ENCODE results near the gene RAP1GAP2. TPM values are rescaled to one million over a fixed set of nuclear protein-coding genes. Genes with fewer than 3 reads are reported as not detected.
"Not testable (repeated sequence)": the region's sequence is repeated elsewhere in the genome, so short reads cannot be mapped to it uniquely, and the experiment has no call there.

RAP1GAP2 gene
- total RNA-seq, 1 donor from 2014 or later, result 17.0 TPM

GRCh38 chr17:2777242-2777867 lies 18.9 kb upstream of the RAP1GAP2 start:
- H3K36me3 ChIP-seq, result no peaks in the 10 kb centered on the region
- no peak overlapping the region for H3K27ac ChIP-seq
- ATAC-seq (no peak), DNase-seq (no peak)
- no peak for TF ChIP-seq CTCF (IDR thresholded peaks at IDR 0.05)
- H3K9me3 ChIP-seq, result no peaks in the 10 kb centered on the region
- H3K27me3 ChIP-seq (ENCODE audit: low read depth), result peaks cover 61% of the 10 kb centered on the region
- intact Hi-C loops (cut with DNase I), result no loop called here
- H3K4me3 ChIP-seq, result no peak overlapping the region
- H3K4me1 ChIP-seq, result no peaks in the 10 kb centered on the region

GRCh38 chr17:2778489-2778888 lies 17.7 kb upstream of the RAP1GAP2 start:
- Histone ChIP-seq H3K9me3 (no peaks in the 10 kb centered on the region), H3K4me3 (no peak overlapping the region), H3K36me3 (no peaks in the 10 kb centered on the region), H3K27ac (no peak overlapping the region), H3K27me3 (ENCODE audit: low read depth) (peaks cover 56% of the 10 kb centered on the region), H3K4me1 (no peaks in the 10 kb centered on the region)
- no peak for ATAC-seq
- no peak for TF ChIP-seq CTCF (IDR thresholded peaks at IDR 0.05)
- no peak for DNase-seq
- intact Hi-C loops (cut with DNase I), result no loop called here

GRCh38 chr17:2779545-2779944 lies 16.7 kb upstream of the RAP1GAP2 start:
- no peak overlapping the region for H3K4me3 ChIP-seq
- no peak overlapping the region for H3K27ac ChIP-seq
- no peaks in the 10 kb centered on the region for H3K9me3 ChIP-seq
- peaks cover 46% of the 10 kb centered on the region for H3K27me3 ChIP-seq (ENCODE audit: low read depth)
- DNase-seq (no peak), ATAC-seq (no peak)
- no peaks in the 10 kb centered on the region for H3K4me1 ChIP-seq
- intact Hi-C loops (cut with DNase I), result no loop called here
- H3K36me3 ChIP-seq, result no peaks in the 10 kb centered on the region
- no peak for TF ChIP-seq CTCF (IDR thresholded peaks at IDR 0.05)

- Histone ChIP-seq H3K9me3 (no peaks in the 10 kb centered on the region), H3K27ac (no peak overlapping the region), H3K4me3 (no peak overlapping the region), H3K36me3 (no peaks in the 10 kb centered on the region), H3K4me1 (no peaks in the 10 kb centered on the region), H3K27me3 (ENCODE audit: low read depth) (peaks cover 42% of the 10 kb centered on the region)
- intact Hi-C loops (cut with DNase I), result no loop called here
- no peak for TF ChIP-seq CTCF (IDR thresholded peaks at IDR 0.05)
- ATAC-seq, result no peak
- no peak for DNase-seq
Observed at GRCh38 chr17:2780256-2780655, 16.0 kb upstream of the RAP1GAP2 start.

- no peak overlapping the region for H3K4me3 ChIP-seq
- no peak for ATAC-seq
- TF ChIP-seq CTCF (IDR thresholded peaks at IDR 0.05), result no peak
- peaks cover 34% of the 10 kb centered on the region for H3K27me3 ChIP-seq (ENCODE audit: low read depth)
- H3K27ac ChIP-seq, result no peak overlapping the region
- DNase-seq, result no peak
- no peaks in the 10 kb centered on the region for H3K36me3 ChIP-seq
- H3K4me1 ChIP-seq, result no peaks in the 10 kb centered on the region
- no peaks in the 10 kb centered on the region for H3K9me3 ChIP-seq
- intact Hi-C loops (cut with DNase I), result no loop called here
Observed at GRCh38 chr17:2780931-2781454, 15.2 kb upstream of the RAP1GAP2 start.

- DNase-seq; H3K36me3 ChIP-seq; H3K4me1 ChIP-seq; H3K9me3 ChIP-seq; intact Hi-C loops (cut with DNase I); ATAC-seq; H3K4me3 ChIP-seq; H3K27ac ChIP-seq: not testable (repeated sequence)
- H3K27me3 ChIP-seq (ENCODE audit: low read depth), result peaks cover 30% of the 10 kb centered on the region
Observed at GRCh38 chr17:2781598-2781997, 14.6 kb upstream of the RAP1GAP2 start.

All from lower lobe of right lung (tissue), 2 donors.